HepG2 (cell line): ENCODE measurements around the gene RAPGEF5. TPM values are rescaled to one million over a fixed set of nuclear protein-coding genes. Genes with fewer than 3 reads are reported as not detected.

Source experiments
- ARID3A ChIP-seq: IDR thresholded peaks from 2 replicates; pipeline ENCODE4 v1.6.1; 2012; ENCODE audit warnings: low read depth, low read length, improper control_type of control experiment
- CHD4 ChIP-seq: fragments of 200-600 bp; sonication (generic); IDR thresholded peaks from 2 replicates; pipeline ENCODE4 v1.7.0; 2017; ENCODE audit warnings: mild to moderate bottlenecking, low read length, borderline replicate concordance
- DMAP1 ChIP-seq: IDR thresholded peaks from 2 replicates; pipeline ENCODE4 v1.6.1; 2016
- DPF2 ChIP-seq: sonication (generic); formaldehyde crosslinking; IDR thresholded peaks from 2 replicates; pipeline ENCODE4 v1.4.0; 2020; ENCODE audit warnings: mild to moderate bottlenecking, low read depth, missing genetic modification reagents, borderline replicate concordance
- GPBP1L1 ChIP-seq: sonication (generic); formaldehyde crosslinking; IDR thresholded peaks from 2 replicates; pipeline ENCODE4 v1.5.0; 2020; ENCODE audit warnings: mild to moderate bottlenecking, missing genetic modification reagents
- KDM4B ChIP-seq: sonication (generic); formaldehyde crosslinking; IDR thresholded peaks from 2 replicates; pipeline ENCODE4 v1.4.0; 2020; ENCODE audit warnings: missing genetic modification reagents
- NFKB2 ChIP-seq: sonication (generic); formaldehyde crosslinking; IDR thresholded peaks from 2 replicates; pipeline ENCODE4 v1.4.0; 2020; ENCODE audit warnings: missing genetic modification reagents, borderline replicate concordance
- TARDBP ChIP-seq: sonication (generic); formaldehyde crosslinking; IDR thresholded peaks from 2 replicates; pipeline ENCODE4 v1.8.0; 2022; ENCODE audit warnings: mild to moderate bottlenecking, missing genetic modification reagents
- ZNF136 ChIP-seq: sonication (generic); formaldehyde crosslinking; IDR thresholded peaks from 2 replicates; pipeline ENCODE4 v1.8.1; 2022; ENCODE audit warnings: low read depth, mild to moderate bottlenecking, moderate library complexity, missing genetic modification reagents
- ZNF331 ChIP-seq: sonication (generic); formaldehyde crosslinking; IDR thresholded peaks from 2 replicates; pipeline ENCODE4 v1.4.0; 2020; ENCODE audit warnings: missing genetic modification reagents
- ZNF510 ChIP-seq: sonication (generic); formaldehyde crosslinking; IDR thresholded peaks from 2 replicates; pipeline ENCODE4 v1.4.0; 2020; ENCODE audit warnings: low read depth, mild to moderate bottlenecking, missing genetic modification reagents
- ZNF589 ChIP-seq: sonication (generic); formaldehyde crosslinking; conservative IDR thresholded peaks from 2 replicates; pipeline ENCODE4 v1.8.0; 2022; ENCODE audit warnings: mild to moderate bottlenecking, moderate library complexity, missing genetic modification reagents
- ZNF605 ChIP-seq: sonication (generic); formaldehyde crosslinking; IDR thresholded peaks from 2 replicates; pipeline ENCODE4 v1.8.0; 2022; ENCODE audit warnings: mild to moderate bottlenecking, missing genetic modification reagents
- ZNF720 ChIP-seq: sonication (generic); formaldehyde crosslinking; IDR thresholded peaks from 2 replicates; pipeline ENCODE4 v1.4.0; 2020; ENCODE audit warnings: missing genetic modification reagents
- polyA plus RNA-seq, 8 experiments: library from polyadenylated mRNA; depleted of rRNA in 3 of 8; stranded (reverse) in 7 of 8; unstranded in 1 of 8; fragments of >200 nt; fragmentation: Illumina TruSeq in 4 of 8; extraction: Trizol in 4 of 8; gene quantifications; 2 replicates each; pipeline versions ENCODE4 v1.2.1 to v1.2.3, GENCODE V29; 2011 to 2016; ENCODE audit warnings: low read depth in 4 of 8, missing spikeins in 1 of 8, mixed read lengths in 1 of 8; ENCODE audit not compliant: insufficient read depth in 1 of 8
- total RNA-seq, 5 experiments: library from RNA; depleted of rRNA; stranded (reverse); fragments of >200 nt; fragmentation: Illumina TruSeq; extraction: Trizol; gene quantifications; 2 replicates each; pipeline ENCODE4 v1.2.3, GENCODE V29; 2016; ENCODE audit warnings: low read depth in 1 of 5
- TF ChIP-seq, protein P1 (sequence below): sonication (generic); formaldehyde crosslinking; IDR thresholded peaks from 2 replicates; pipeline ENCODE4 v1.4.0; 2020; ENCODE audit warnings: missing genetic modification reagents
- TF ChIP-seq, protein P2 (sequence below): sonication (generic); formaldehyde crosslinking; IDR thresholded peaks from 2 replicates; pipeline ENCODE4 v1.5.0; 2020; ENCODE audit warnings: mild to moderate bottlenecking, missing genetic modification reagents

Gene RAPGEF5
- total and polyA plus RNA-seq, 2 of the 13 experiments (the other 11 are each of a cell fraction or from before 2014, with no cell fraction given): 17.1 to 23.4 TPM

DNA sequence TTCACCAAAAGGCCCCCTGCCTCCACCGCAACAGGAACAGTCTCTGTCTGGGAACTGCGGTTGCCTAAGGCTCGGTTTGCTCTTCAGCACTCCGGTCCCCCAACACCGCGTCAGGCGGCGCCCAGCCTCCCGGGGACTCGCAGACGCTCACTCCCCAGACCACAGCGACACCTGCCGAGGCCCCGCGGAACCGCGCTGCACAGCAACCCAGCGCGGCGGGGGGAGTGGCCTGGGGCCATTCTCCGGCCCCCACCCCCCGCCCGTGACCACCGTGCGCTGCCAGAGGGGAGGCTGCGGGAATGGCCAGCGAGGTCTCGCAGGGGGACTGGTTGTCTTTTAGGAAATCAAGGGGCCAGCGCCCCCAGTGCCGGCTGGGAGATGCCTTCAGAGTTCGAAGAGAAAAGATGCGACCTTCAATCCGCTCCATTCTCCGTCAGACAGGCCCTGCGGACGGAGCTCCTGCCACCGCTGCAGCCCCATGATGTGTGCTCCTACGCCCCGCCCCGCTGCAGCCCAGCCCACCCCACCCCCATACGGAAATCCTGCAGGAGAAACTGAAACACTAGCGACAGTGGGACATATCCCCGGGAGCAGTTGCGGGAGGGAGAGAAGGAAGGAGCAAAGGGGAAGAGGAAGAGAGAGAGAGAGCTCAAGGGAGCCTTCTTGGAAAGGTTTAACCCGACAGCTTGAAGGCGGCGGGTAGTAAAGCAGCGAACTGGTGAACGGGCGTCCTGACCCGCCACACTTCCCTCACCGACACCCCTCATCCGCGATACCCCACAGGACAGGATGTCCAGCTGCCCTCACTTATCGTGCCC, 273.9 kb downstream of the RAPGEF5 start (continued):
- TF ChIP-seq, protein P1, sequence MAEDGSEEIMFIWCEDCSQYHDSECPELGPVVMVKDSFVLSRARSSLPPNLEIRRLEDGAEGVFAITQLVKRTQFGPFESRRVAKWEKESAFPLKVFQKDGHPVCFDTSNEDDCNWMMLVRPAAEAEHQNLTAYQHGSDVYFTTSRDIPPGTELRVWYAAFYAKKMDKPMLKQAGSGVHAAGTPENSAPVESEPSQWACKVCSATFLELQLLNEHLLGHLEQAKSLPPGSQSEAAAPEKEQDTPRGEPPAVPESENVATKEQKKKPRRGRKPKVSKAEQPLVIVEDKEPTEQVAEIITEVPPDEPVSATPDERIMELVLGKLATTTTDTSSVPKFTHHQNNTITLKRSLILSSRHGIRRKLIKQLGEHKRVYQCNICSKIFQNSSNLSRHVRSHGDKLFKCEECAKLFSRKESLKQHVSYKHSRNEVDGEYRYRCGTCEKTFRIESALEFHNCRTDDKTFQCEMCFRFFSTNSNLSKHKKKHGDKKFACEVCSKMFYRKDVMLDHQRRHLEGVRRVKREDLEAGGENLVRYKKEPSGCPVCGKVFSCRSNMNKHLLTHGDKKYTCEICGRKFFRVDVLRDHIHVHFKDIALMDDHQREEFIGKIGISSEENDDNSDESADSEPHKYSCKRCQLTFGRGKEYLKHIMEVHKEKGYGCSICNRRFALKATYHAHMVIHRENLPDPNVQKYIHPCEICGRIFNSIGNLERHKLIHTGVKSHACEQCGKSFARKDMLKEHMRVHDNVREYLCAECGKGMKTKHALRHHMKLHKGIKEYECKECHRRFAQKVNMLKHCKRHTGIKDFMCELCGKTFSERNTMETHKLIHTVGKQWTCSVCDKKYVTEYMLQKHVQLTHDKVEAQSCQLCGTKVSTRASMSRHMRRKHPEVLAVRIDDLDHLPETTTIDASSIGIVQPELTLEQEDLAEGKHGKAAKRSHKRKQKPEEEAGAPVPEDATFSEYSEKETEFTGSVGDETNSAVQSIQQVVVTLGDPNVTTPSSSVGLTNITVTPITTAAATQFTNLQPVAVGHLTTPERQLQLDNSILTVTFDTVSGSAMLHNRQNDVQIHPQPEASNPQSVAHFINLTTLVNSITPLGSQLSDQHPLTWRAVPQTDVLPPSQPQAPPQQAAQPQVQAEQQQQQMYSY (CRISPR knock-in tag): no peak
- no peak for TF ChIP-seq ZNF605 (CRISPR knock-in tag)
- TF ChIP-seq DPF2 (CRISPR knock-in tag): no peak
- TF ChIP-seq KDM4B (CRISPR knock-in tag): no peak
- TF ChIP-seq ARID3A: no peak
- TF ChIP-seq CHD4: no peak
- 0 out of 2 replicates have a peak, but pooled peaks have one; percentile 23 for TF ChIP-seq ZNF510 (CRISPR knock-in tag)
- no peak for TF ChIP-seq ZNF720
- no peak for TF ChIP-seq NFKB2 (CRISPR knock-in tag)
- TF ChIP-seq ZNF331 (CRISPR knock-in tag): peak; percentile 20; the same call in 1 of the 2 replicates
- TF ChIP-seq, protein P2, sequence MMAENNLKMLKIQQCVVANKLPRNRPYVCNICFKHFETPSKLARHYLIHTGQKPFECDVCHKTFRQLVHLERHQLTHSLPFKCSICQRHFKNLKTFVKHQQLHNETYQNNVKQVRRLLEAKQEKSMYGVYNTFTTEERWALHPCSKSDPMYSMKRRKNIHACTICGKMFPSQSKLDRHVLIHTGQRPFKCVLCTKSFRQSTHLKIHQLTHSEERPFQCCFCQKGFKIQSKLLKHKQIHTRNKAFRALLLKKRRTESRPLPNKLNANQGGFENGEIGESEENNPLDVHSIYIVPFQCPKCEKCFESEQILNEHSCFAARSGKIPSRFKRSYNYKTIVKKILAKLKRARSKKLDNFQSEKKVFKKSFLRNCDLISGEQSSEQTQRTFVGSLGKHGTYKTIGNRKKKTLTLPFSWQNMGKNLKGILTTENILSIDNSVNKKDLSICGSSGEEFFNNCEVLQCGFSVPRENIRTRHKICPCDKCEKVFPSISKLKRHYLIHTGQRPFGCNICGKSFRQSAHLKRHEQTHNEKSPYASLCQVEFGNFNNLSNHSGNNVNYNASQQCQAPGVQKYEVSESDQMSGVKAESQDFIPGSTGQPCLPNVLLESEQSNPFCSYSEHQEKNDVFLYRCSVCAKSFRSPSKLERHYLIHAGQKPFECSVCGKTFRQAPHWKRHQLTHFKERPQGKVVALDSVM (CRISPR knock-in tag): no peak
- TF ChIP-seq ZNF136 (CRISPR knock-in tag): no peak
- TF ChIP-seq GPBP1L1 (CRISPR knock-in tag): no peak
- peak; percentile 59 for TF ChIP-seq TARDBP
- TF ChIP-seq DMAP1 (CRISPR knock-in tag): peak; percentile 34; the same call in 1 of the 2 replicates
- no peak for TF ChIP-seq ZNF589
